Hematopoietic multipotent progenitor cell treated with erythropoietin and hydrocortisone succinate and interleukin-3 and kit ligand, for 17 days (in vitro differentiated cells): Measurements from ENCODE around the gene C1orf21.

ENCODE experiments used
- DNase-seq: peaks from one replicate; pipeline ENCODE4 v3.0.0-alpha.2; 2015; ENCODE audit warnings: low spot score

Gene C1orf21

GRCh38 chr1:184513966-184514365 lies 127.1 kb downstream of the C1orf21 start:
- no peak for DNase-seq

- no peak for DNase-seq
Measured at GRCh38 chr1:184514447-184514846, 127.6 kb downstream of the C1orf21 start.

- DNase-seq, result no peak
Measured at GRCh38 chr1:184517130-184517529, 130.3 kb downstream of the C1orf21 start.

GRCh38 chr1:184518736-184519357 lies 132.0 kb downstream of the C1orf21 start:
- no peak for DNase-seq

DNA sequence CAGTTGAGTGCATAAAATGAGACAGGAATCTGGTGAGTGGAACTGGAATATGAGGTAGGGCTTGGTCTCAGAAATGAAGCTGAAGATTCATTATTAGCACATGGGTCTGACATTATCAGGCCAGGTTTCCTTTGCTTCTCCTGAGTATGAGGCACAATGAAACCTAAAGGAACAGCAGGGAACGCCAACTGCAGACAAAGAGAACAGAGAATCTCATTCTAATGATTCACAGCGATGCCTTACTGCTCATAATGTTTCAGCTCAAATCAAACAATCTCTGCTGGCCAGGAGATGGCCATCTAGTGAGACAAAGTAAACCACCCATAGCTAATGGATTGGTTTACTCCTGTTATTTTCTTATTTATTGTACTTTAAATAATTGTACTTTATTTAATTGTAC lies 133.5 kb downstream of the C1orf21 start:
- DNase-seq, result no peak

DNA sequence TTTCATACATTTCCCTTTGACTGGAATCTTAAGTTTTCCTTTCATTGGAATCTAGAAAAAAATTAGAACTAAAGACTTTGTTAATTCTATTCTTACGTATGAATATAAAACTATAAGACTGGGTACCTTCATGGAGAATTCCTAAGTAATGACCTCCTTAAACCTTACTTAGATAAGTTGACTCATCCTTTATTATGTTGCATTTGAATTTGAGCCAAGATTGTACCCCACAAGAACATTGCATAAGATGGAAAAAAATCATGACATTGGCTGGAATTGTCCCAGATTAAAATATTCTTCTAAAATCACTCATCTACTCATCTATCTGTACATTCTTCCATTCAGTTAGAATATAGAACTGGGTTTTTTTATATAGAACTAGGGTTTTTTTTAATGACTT lies 137.4 kb downstream of the C1orf21 start:
- DNase-seq, result no peak

DNA sequence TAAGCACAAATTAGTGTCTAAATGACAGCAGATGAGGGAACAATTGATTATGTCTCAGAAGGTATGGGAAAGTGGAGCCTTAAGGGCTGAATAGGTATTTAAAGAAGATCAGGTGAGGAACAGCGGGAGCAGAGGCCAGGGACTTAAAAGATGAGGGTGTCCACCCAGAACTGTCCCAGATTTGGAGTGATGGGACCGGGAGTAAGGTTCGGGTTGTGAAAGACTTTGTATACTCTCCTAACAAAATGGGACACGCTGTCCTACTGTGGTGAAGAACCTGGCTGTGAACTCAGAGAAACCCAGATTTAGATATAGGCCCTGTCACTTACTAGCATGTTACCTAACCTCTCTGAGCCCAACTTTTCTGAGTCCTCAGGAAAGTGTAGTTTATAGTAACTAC lies 140.6 kb downstream of the C1orf21 start:
- no peak for DNase-seq

GRCh38 chr1:184530226-184530625 lies 143.4 kb downstream of the C1orf21 start:
- DNase-seq, result no peak

DNA sequence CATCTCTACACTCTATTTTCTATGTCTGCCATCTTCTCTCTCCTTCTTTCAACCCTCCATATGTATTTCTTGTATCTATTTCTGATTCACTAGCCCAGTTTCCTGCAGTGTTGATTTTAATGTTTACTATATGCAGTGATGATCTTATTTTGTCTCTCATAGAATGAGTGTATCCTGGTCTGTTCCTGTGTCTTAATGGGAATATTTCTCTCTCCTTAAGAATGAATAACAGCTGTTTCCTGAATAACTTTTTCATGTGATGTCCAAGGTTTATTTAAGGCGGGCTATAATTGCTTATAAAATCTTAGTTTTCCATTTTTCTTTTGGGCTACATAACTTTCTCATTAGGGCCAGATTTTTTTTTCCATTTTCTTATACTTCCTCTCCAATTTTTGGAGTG lies 144.5 kb downstream of the C1orf21 start:
- DNase-seq, result no peak

DNA sequence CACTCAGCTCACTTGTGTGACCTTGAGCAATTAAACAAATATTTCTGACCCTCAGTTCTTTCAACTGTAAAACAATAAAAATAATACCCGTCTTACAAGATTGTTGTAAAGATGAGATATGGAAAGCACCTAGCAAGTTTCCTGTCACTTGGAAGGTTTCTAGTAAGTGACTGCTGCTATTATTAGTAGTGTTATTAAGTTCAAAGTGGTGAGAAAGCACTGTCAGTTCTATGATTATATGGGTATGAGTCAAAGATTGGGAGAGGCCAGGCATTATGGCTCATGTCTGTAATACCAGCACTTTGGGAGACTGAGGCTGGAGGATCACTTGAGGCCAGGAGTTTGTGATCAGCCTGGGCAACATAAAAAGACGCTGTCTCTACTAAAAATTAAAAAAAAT lies 145.4 kb downstream of the C1orf21 start:
- no peak for DNase-seq

GRCh38 chr1:184533049-184533448 lies 146.2 kb downstream of the C1orf21 start:
- no peak for DNase-seq

DNA sequence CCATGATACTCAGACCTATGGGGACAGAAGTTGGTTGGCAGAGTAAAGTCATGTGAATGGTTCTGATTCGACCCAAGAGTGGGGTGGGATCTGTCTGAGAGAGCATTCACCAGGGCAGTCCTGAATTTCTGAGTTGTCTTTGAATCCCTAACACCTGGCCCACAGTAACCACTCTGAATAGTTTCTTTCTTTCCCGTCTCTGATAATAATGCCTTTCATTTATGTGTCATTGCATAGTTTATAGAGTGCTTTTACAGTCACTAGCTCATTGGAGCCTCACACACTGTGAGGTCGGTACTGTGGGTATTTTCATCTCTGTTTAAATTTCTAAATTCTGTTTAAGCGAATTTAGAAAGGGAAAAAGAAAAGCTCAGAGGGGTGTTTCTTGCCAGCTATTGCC lies 147.1 kb downstream of the C1orf21 start:
- no peak for DNase-seq

GRCh38 chr1:184534690-184535089 lies 147.9 kb downstream of the C1orf21 start:
- DNase-seq, result no peak

- DNase-seq, result no peak
Measured at GRCh38 chr1:184535191-184535970, 148.6 kb downstream of the C1orf21 start.

DNA sequence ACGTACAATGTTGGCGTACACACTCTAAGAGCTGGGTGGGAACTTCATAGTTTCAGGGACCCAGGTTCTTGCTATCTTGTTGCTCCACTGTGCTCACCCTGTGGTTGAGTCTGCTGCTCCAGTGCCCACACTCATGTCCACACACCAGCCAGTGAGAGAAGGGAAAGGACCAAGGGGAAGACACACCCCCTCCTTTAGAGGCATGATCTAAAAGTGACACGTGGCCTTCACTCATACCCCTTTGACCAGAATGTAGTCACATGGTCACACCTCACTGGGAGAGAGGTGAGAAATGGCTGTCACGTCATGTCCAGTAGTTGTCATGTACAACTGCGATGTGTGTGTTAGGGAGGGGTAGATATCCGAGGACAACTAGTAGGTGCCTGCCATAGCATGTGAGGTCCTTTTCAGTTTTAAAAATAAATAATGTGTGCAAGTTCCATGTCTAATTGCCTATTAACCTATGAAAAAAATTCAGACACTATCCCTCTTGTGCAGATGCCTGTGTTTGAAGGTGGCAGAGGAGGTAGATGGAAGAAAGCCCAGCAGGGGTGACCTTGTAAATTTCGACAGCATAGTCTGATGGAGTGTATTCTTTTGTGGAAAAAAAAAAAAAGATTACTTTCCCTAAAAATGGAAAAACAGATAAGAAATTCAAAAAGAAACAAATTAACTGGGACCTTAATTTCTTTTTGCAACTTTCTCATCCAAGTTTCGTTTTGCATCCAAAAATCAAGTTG lies 149.6 kb downstream of the C1orf21 start:
- DNase-seq, result no peak

- no peak for DNase-seq
Measured at GRCh38 chr1:184539580-184539979, 152.8 kb downstream of the C1orf21 start.

DNA sequence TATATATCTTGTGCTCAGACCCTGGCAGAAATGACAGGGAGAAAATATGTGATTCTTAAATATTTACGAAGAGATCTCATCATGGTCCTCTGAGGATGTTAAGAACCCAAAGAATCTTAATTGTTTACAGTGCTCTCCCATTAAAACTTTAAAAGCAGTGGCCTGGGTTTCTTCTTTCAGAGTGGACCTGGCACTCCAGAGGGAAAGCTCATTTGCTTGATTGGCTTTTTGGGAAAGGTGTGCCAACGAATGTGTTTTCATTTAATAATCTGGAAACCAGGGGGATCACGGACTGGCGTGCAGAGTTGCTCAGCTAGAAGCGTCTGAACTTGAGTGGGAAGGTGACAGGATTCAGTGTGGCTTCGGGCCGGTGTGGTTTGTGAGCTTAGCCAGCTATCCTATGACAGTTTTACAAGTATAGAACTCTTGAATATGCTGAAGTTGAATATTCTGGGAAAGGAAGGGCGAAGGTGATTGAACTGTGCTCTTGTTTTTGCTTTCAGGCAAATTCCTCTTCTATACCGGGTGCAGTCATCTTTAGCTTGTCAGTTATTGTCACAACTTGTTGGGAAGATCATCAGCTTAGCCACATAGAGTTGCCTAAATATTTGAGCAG lies 154.8 kb downstream of the C1orf21 start:
- DNase-seq, result no peak

DNA sequence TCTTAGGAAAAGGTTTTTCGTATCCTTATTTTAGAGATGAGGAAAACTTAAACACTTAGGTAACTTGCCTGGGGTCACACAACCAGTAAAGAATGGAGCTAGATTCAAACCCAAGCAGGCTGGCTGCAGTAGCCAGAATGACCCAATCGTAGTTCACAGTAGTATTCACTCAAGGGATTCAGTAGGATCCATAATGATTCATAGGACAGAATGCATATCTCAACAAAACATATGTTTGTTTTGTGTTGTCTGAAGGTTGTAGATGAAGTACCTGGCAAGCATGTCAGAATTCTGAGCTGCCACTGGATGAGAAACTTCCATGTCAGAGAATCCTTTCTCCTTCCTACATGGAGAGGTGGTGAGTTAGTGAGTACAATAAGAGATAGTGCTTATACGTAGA lies 155.5 kb downstream of the C1orf21 start:
- no peak for DNase-seq

DNA sequence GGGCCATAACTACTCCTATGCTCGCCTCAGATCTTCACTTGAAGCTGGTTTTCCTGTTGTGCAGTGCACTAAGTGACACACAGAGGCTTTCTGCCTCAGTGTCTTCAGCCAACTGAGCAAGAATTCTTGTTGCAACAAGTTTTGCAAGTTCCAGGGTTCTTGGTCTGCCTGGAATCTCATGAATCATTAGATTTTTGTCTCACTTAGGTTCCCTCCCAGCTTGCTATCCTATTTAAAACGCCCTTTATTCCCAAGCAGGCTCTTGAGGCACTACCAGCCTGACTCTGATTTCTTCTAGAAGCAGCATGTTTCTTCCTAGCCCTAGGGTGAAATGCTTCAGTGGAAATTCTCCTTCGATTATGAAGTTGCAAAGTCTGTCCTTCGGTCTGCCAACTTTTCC lies 158.8 kb downstream of the C1orf21 start:
- DNase-seq, result no peak

DNA sequence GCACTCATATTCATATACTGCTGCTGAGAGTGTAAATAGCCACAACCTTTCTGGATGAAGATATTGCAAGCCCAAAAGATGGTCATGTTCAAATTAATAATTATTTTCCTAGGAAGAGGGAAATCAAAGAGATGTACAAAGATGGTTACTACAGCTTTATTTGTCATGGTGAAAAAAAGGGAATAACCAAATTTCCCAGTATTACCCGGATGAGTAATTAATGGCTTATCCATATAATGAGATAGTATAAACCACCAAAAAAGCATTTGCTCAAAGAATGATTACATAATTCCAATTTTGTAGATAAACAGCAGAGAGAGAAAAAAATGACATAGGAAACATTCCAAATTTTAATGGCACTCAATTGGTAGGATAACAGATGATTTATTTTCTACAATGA lies 165.6 kb downstream of the C1orf21 start:
- DNase-seq, result no peak

GRCh38 chr1:184553845-184554244 lies 167.0 kb downstream of the C1orf21 start:
- DNase-seq, result no peak
